Left colon (tissue), 2 donors: ENCODE measurements around the gene GPR75. TPM values are rescaled to one million over a fixed set of nuclear protein-coding genes. Genes with fewer than 3 reads are reported as not detected.
"Not testable (repeated sequence)": the region's sequence is repeated elsewhere in the genome, so short reads cannot be mapped to it uniquely, and the experiment has no call there.

Experiments
- ATAC-seq: fragments of 200-7000 bp; cut with Tn5 transposase; one replicate; pipeline ENCODE4 v1.9.1; 2020; ENCODE audit warnings: mild to moderate bottlenecking, moderate library complexity
- DNase-seq, 2 donors: peaks; one replicate each; pipeline ENCODE4 v3.0.0-alpha.2; 2020
- intact Hi-C, 2 donors: fragments of 100-400 bp; cut with DNase I in 1 of 2; cut with micrococcal nuclease in 1 of 2; formaldehyde crosslinking; loops; one replicate each; pipeline versions ENCODE4 v1.11.2 to v1.14.0; 2022; cut with DNase I, micrococcal nuclease
- total RNA-seq, 2 donors: library from RNA; stranded (reverse); fragmentation: NEBNext Ultra II Directional; extraction: Animal tissue kit (Norgen Biotek cat#: 25700); gene quantifications; one replicate each; pipeline ENCODE4 v1.2.1, GENCODE V29; 2021
- donor health status: DM: no; HTN: no; CAD: no.
- donor health status: DM: yes; HTN: yes; CAD: no.

The GPR75 gene
- total RNA-seq, 2 donors from 2014 or later, result 1.2 to 2.0 TPM

GRCh38 chr2:53863538-53864227, 3.9 kb upstream of the GPR75 start:
- ATAC-seq (no peak), DNase-seq (no peak)
- intact Hi-C loops, result no loop called here

DNA sequence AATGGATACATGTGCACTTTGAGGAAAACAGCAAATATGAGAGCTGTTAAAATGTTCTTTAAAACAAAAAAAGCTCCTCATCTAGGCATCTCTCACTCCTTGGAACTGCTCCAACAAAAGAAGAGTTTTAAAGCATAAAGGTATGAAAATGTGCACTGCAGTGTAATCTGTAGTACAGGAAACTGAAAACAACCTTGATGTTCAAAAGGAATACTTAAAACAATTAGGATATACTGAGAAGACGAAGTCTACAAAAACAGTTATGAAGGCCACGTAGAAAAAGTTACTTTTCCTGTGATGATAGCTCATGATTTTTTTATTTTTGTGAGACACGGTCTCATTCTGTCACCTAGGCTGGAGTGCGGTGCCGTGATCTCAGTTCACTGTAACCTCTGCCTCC, 2.1 kb upstream of the GPR75 start:
- DNase-seq, result no peak
- intact Hi-C loops, result no loop called here
- no peak for ATAC-seq

DNA sequence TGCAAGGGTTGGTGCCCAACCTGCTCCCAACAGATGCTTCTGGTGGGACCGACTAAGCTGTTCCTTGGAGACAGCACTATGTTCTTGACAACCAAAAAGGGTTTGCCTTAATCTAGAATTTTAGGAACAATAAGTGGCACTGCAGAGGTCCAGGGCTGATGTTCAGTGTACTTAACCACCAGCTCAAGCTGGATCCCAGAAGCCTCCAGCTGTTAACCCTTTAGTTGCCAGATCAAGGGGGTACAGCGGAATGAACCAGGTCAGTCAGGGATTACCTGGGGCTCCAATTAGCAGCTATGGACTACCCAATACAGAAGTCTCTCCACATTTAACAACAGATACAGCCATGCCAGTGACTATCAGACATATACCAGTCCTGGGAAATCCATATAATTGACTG, 3.5 kb downstream of the GPR75 start:
- DNase-seq (no peak), ATAC-seq (no peak)
- intact Hi-C loops, result no loop called here

GRCh38 chr2:53854678-53855077, 5.1 kb downstream of the GPR75 start:
- no peak for ATAC-seq
- DNase-seq, result no peak
- intact Hi-C loops, result no loop called here

GRCh38 chr2:53852532-53852931, 7.2 kb downstream of the GPR75 start:
- DNase-seq (no peak), ATAC-seq (no peak)
- intact Hi-C loops, result no loop called here

GRCh38 chr2:53851052-53851757, 8.6 kb downstream of the GPR75 start:
- intact Hi-C loops, DNase-seq, ATAC-seq: not testable (repeated sequence)

GRCh38 chr2:53848062-53848461, 11.7 kb downstream of the GPR75 start:
- intact Hi-C loops, result no loop called here
- ATAC-seq (peak; percentile 29), DNase-seq (no peak)

GRCh38 chr2:53843595-53843994, 16.2 kb downstream of the GPR75 start:
- DNase-seq (no peak), ATAC-seq (no peak)

DNA sequence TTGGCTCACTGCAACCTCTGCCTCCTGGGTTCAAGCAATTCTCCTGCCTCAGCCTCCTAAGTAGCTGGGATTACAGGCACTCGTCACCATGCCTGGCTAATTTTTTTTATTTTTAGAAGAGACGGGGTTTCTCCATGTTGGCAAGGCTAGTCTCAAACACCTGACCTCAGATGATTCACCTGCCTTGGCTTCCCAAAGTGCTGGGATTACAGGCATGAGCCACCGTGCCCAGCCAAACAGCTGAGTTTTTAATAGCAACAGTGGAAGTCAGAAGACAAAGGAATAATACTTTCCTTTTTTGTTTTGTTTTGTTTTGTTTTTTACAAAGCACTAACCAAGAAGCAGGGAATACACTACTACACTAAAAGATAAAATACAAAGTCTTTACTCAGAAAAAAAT, 16.9 kb downstream of the GPR75 start:
- no peak for ATAC-seq
- intact Hi-C loops, result no loop called here
- no peak for DNase-seq

More at GRCh38 chr2:53843595-53843994, 16.2 kb downstream of the GPR75 start:
- intact Hi-C loops, result no loop called here

DNA sequence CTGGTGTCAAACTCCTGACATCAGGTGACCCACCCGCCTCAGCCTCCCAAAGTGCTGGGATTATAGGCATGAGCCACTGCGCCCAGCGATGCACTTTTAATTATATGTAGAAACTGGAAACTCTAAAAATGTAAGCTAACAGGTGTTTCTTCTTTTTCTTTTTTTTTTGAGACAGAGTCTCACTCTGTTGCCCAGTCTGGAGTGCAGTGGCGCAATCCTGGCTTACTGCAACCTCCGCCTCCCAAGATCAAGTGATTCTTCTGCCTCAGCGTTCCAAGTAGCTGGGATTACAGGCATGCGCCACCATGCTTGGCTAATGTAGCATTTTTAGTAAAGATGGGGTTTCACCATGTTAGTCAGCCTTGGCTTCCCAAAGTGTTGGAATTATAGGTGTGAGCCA, 18.1 kb downstream of the GPR75 start:
- intact Hi-C loops, ATAC-seq: not testable (repeated sequence)

GRCh38 chr2:53840580-53840979, 19.2 kb downstream of the GPR75 start:
- ATAC-seq, result no peak
- intact Hi-C loops, result no loop called here
- DNase-seq, result no peak

More for the DNA sequence above, 18.1 kb downstream of the GPR75 start:
- DNase-seq, result not testable (repeated sequence)

- intact Hi-C loops, DNase-seq, ATAC-seq: not testable (repeated sequence)
Measured at GRCh38 chr2:53829980-53830290, 29.8 kb downstream of the GPR75 start.

DNA sequence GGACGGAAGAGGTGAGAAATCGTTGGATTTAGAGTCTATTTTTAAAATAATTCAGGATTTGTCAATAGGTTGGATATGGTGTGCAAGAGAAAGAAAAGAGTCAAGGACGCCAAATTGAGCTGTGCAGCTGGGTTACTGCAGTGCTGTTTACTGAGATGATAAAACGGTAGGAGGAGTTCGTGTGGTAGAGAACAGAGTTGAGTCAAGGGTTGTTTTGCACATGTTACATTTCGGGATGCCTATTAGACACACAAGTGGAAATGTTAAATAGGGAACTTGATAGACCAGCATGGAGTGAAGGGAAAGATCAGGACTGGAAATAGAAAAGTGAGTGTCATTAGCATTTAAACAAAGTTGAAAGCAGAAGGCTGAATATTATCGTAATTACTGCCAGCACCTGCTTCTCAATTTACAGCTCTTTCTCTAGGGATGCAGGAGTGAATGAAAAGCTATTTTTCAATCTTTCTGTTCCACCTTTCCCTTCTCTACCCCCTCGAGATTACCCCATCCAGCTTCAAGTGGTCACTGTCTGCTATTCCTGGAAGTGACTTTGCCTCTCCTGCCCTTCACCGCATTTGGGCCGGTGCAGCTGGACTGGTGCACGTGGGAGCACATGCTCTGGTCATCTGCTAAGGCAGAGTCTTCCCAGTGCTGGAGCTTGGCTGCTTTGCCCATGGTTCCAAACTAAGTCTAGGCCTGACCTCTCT, 30.3 kb downstream of the GPR75 start:
- intact Hi-C loops, result no loop called here
- DNase-seq (no peak), ATAC-seq (no peak)

- DNase-seq, result no peak
- intact Hi-C loops, result no loop called here
- no peak for ATAC-seq
Measured at GRCh38 chr2:53828331-53828730, 31.4 kb downstream of the GPR75 start.

DNA sequence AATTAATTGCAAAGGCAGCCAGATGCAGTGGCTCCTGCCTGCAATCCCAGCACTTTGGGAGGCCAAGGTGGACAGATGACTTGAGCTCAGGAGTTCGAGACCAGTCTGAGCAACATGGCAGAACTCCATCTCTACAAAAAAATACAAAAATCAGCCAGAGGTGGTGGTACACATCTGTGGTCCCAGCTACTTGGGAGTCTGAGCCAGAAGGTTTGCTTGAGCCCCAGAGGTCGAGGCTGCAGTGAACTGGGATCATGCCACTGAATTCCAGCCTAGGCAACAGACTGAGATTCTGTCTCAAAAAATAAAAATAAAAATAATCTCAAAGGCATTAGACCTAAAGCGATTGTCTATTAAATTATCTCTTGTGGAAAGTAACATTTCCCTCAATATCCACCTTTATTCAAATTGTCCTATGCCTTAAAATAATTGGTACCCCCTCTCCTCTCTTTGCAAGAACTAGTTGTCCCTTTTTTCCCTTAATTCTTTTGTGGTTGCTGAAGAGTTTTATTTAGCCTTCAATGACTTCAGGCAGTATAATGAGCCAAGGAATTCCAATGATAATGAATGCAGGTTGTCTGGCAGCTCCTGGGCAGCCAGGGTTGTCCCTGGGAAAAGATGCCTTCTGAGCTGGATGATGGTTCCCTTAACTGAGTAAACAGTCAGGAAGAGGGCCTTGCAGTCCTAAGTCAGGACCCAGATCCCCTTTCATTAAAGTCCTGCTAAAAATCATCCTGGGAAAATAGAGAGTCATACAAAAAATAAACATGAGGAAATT, 32.2 kb downstream of the GPR75 start:
- no peak for DNase-seq
- intact Hi-C loops, result no loop called here
- ATAC-seq, result no peak

DNA sequence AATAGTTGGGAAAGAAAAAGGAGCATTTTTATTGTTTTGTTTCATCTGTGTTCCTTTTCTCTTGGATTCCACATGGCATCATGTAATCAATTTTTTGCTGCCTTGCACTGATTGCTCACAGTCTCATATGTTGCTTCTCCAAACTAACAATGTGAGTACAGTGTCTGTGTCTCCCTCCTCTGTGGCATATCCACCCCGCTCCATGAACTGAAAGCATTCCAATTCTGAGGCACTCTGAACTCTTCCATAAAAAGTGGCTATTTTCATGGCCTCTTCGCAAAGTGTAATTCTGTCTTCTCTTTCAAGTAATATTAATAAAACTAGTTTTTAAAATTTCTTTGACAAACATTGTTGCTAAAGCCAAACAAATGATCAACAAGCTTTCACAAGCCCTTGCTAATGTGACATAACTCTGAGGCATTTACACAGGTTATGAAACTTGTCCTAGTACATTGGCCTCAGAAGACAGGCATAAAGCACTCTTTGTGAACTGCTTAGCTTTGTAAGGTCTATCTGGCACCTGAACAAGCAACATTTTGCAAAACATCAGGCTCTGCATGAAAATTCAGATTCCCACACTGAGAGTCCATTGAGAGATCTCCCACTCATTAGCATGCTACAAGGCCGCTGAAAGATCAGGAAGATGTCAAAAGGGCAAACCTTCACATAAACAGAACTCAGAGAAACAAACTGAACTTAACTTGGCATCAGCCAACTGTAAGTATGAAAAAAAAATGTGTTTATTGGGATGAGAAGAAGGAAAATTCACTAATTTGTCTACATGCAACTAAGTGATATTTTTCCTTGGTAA, 33.0 kb downstream of the GPR75 start:
- DNase-seq, result no peak
- ATAC-seq, result no peak
- intact Hi-C loops, result no loop called here

DNA sequence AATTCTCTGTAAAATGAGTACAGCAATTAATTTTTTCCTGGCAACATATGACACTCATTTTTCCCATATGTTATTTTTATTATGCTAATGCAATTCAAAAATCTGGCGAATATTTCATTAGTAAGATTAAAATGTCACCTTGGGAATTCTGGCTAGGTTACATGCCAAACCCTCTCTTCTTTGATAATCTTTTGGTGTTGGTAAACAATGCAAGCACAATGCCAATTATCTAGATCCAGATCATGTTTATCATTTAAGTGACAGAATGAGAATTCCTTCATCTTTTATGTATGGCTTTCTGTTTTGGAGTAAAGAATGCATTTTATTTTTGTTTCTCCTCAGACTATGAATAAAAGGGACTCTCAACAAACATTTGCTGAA, 33.7 kb downstream of the GPR75 start:
- no peak for ATAC-seq
- intact Hi-C loops, result no loop called here
- no peak for DNase-seq

DNA sequence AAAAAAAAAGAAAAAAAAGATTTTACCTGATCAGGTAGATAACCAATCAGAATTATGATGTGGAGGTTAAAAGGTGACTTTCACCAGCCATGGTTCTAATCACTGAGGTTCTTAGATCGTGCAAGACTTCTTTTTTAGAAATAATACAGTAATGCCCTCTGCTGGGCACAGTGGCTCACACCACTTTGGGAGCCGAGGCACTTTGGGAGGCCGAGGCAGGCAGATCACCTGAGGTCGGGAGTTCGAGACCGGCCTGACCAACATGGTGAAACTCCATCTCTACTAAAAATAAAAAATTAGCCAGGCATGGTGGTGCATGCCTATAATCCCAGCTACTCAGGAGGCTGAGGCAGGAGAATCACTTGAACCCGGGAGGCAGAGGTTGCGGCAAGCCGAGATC, 36.1 kb downstream of the GPR75 start:
- DNase-seq (peak in 1 of 2 donors; percentile 21), ATAC-seq (peak; percentile 37)
- intact Hi-C loops, result not testable (repeated sequence)

DNA sequence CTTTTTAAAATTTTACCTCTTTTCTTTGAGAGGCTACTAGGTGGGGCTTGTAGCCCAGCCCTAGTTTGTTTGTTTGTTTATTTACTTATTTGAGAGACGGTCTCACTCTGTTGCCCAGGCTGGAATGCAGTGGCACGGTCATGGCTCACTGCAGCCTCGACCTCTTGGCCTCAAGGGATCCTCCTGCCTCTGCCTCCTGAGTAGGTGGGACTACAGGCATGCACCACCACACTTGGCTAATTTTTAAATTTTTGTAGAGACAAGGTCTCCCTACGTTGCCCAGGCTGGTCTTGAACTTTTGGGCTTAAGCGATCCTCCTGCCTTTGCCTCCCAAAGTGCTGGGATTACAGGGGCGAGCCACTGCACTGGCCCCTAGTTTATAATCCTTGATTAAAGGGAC, 38.0 kb downstream of the GPR75 start:
- no peak for ATAC-seq
- no peak for DNase-seq
- intact Hi-C loops, result no loop called here
